Suprapubic skin (tissue), 3 donors: ENCODE data around the gene CHKB.

Experiments
- CTCF ChIP-seq, 2 donors: fragments of 200-600 bp in 1 of 2; fragments of 450-650 bp in 1 of 2; sonication (generic) in 1 of 2; IDR thresholded peaks; one replicate each; pipeline ENCODE4 v1.5.1; 2016 to 2019; ENCODE audit warnings: antibody characterized with exemption in 2 of 2, mild to moderate bottlenecking in 1 of 2, moderate library complexity in 1 of 2
- POLR2A ChIP-seq, 2 donors: fragments of 450-650 bp; IDR thresholded peaks; one replicate each; pipeline ENCODE4 v1.6.1; 2017; ENCODE audit warnings: antibody characterized with exemption in 2 of 2, mild to moderate bottlenecking in 2 of 2, moderate library complexity in 2 of 2

- TF ChIP-seq CTCF (IDR thresholded peaks at IDR 0.05) (no peak), POLR2A (IDR thresholded peaks at IDR 0.05) (no peak)
These were observed 22.6 kb downstream of the CHKB start for GRCh38 chr22:50560034-50560433.
